HEK293T (cell line): ENCODE measurements around the gene PICALM.

Source experiments
- ARNT ChIP-seq: fragments of 450-650 bp; IDR thresholded peaks from 2 replicates; pipeline ENCODE4 v1.6.1; 2017; ENCODE audit warnings: mild to moderate bottlenecking
- BHLHE40 ChIP-seq: fragments of 450-650 bp; IDR thresholded peaks from 2 replicates; pipeline ENCODE4 v1.6.1; 2016; ENCODE audit warnings: mild to moderate bottlenecking, moderate library complexity, borderline replicate concordance
- CTBP1 ChIP-seq: fragments of 450-650 bp; IDR thresholded peaks from 2 replicates; pipeline ENCODE4 v1.6.1; 2016; ENCODE audit warnings: borderline replicate concordance
- ELF4 ChIP-seq: fragments of 450-650 bp; IDR thresholded peaks from 2 replicates; pipeline ENCODE4 v1.6.1; 2017; ENCODE audit warnings: antibody characterized with exemption
- FOXA1 ChIP-seq: fragments of 450-650 bp; IDR thresholded peaks from 2 replicates; pipeline ENCODE4 v1.6.1; 2016; ENCODE audit warnings: mild to moderate bottlenecking
- FOXM1 ChIP-seq: fragments of 450-650 bp; IDR thresholded peaks from 2 replicates; pipeline ENCODE4 v1.6.1; 2017; ENCODE audit warnings: mild to moderate bottlenecking, borderline replicate concordance
- HDGF ChIP-seq: fragments of 450-650 bp; IDR thresholded peaks from 2 replicates; pipeline ENCODE4 v1.6.1; 2017; ENCODE audit warnings: antibody characterized with exemption, borderline replicate concordance
- LEF1 ChIP-seq: fragments of 450-650 bp; IDR thresholded peaks from 2 replicates; pipeline ENCODE4 v1.6.1; 2017; ENCODE audit warnings: mild to moderate bottlenecking, borderline replicate concordance
- SP1 ChIP-seq: fragments of 450-650 bp; IDR thresholded peaks from 2 replicates; pipeline ENCODE4 v1.6.1; 2017
- SUZ12 ChIP-seq: fragments of 450-650 bp; IDR thresholded peaks from 2 replicates; pipeline ENCODE4 v1.6.1; 2016; ENCODE audit warnings: mild to moderate bottlenecking
- ZNF384 ChIP-seq: fragments of 450-650 bp; IDR thresholded peaks from 2 replicates; pipeline ENCODE4 v1.6.1; 2016
- TF ChIP-seq, protein P1 (sequence below): fragments of 450-650 bp; IDR thresholded peaks from 2 replicates; pipeline ENCODE4 v1.6.1; 2016

- no peak for TF ChIP-seq FOXM1
- TF ChIP-seq ELF4: no peak
- no peak for TF ChIP-seq LEF1
- no peak for TF ChIP-seq SP1
- TF ChIP-seq BHLHE40: no peak
- TF ChIP-seq ZNF384: no peak
- TF ChIP-seq CTBP1: no peak
- TF ChIP-seq, protein P1, sequence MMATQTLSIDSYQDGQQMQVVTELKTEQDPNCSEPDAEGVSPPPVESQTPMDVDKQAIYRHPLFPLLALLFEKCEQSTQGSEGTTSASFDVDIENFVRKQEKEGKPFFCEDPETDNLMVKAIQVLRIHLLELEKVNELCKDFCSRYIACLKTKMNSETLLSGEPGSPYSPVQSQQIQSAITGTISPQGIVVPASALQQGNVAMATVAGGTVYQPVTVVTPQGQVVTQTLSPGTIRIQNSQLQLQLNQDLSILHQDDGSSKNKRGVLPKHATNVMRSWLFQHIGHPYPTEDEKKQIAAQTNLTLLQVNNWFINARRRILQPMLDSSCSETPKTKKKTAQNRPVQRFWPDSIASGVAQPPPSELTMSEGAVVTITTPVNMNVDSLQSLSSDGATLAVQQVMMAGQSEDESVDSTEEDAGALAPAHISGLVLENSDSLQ: no peak
- TF ChIP-seq FOXA1: no peak
- TF ChIP-seq ARNT: no peak
- TF ChIP-seq SUZ12: no peak
- TF ChIP-seq HDGF: no peak
Observed at GRCh38 chr11:85947431-85948272, 121.2 kb downstream of the PICALM start.
